Vagina (tissue), 2 donors: ENCODE data around the gene SMARCA2.

ENCODE experiments used
- CTCF ChIP-seq, 3 experiments: fragments of 450-650 bp in 2 of 3; fragments of 200-600 bp in 1 of 3; sonication (generic) in 1 of 3; IDR thresholded peaks; one replicate each; pipeline ENCODE4 v1.5.1; 2017 to 2019; ENCODE audit warnings: antibody characterized with exemption in 3 of 3, mild to moderate bottlenecking in 2 of 3, moderate library complexity in 2 of 3
- POLR2AphosphoS5 ChIP-seq, 2 donors: sonication (generic); formaldehyde crosslinking; IDR thresholded peaks; one replicate each; pipeline ENCODE4 v1.9.0; 2017; ENCODE audit warnings: antibody characterized with exemption in 2 of 2, mild to moderate bottlenecking in 2 of 2, low read depth in 1 of 2; ENCODE audit not compliant: insufficient read depth in 1 of 2

DNA sequence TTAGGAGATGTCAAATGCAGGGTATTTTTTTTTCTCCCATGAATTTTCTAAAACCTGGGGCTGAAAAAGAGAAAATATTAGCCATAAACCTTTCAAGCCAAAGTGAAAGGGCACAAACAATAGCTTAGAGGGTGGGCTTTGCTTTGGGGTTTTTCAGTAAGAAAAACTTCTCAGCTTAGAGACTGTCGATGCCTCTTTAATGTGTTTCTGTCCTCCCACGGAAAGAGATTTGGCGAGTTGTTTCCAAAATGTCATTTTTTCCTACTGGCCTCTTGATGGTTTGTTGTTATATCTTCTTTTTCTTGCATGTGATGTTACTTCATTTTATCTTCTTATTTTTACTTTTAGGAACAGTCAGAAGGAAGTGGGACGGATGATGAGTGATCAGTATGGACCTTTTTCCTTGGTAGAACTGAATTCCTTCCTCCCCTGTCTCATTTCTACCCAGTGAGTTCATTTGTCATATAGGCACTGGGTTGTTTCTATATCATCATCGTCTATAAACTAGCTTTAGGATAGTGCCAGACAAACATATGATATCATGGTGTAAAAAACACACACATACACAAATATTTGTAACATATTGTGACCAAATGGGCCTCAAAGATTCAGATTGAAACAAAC is 177.3 kb downstream of the SMARCA2 start:
- no peak for TF ChIP-seq POLR2AphosphoS5 (IDR thresholded peaks at IDR 0.05; ENCODE audit: insufficient read depth in 1 of 2, low read depth in 1 of 2)
- TF ChIP-seq CTCF (IDR thresholded peaks at IDR 0.05): no peak
